ENCODE data around the gene DAZAP2.
"Not testable (repeated sequence)": the region's sequence is repeated elsewhere in the genome, so short reads cannot be mapped to it uniquely, and the experiment has no call there.

GRCh38 chr12:51227112-51227511, 11.5 kb upstream of the DAZAP2 start:
- TF ChIP-seq CTCF (conservative IDR thresholded peaks at IDR 0.05 in 1 of 2, IDR thresholded peaks at IDR 0.05 in 1 of 2; ENCODE audit: extremely low read depth in 1 of 2, insufficient read depth in 1 of 2, low read depth in 1 of 2, low read length in 2 of 2); EZH2 (IDR thresholded peaks at IDR 0.05; ENCODE audit: borderline replicate concordance, low read length): not testable (repeated sequence)

Data from mammary epithelial cell (primary cell).